HepG2 (cell line): ENCODE results near the gene PYGO1. TPM values are rescaled to one million over a fixed set of nuclear protein-coding genes. Genes with fewer than 3 reads are reported as not detected.

ENCODE experiments used
- ATAC-seq: fragments of 200-7000 bp; cut with Tn5 transposase; 3 replicates; pipeline ENCODE4 v1.9.1; 2020; ENCODE audit warnings: mild to moderate bottlenecking, moderate library complexity
- BruUV-seq: library from RNA; stranded (reverse); fragments of 400-500 nt; replicated peaks from 2 replicates; lab custom pipeline; 2021; lab: Mats Ljungman, UMichigan
- CTCF ChIA-PET: fragments of 300-600 bp; formaldehyde crosslinking; extraction: SDS; loops from one replicate; lab custom pipeline; 2021; ENCODE audit warnings: low total read pairs, inconsistent platforms, low intra/inter-chr PET ratio; lab: Yijun Ruan, JAX
- POLR2A ChIA-PET: fragments of 350-600 bp; sonication (Branson Sonifier 250); formaldehyde crosslinking; loops from one replicate; lab custom pipeline; 2020; ENCODE audit warnings: antibody characterized with exemption, inconsistent platforms; lab: Yijun Ruan, JAX
- DNase-seq: peaks from one replicate; pipeline ENCODE4 v3.0.0-alpha.2; 2015; ENCODE audit warnings: low spot score
- FAIRE-seq: peaks from 3 replicates; lab custom pipeline; 2011; peaks lifted over from hg19 to GRCh38; lab: Jason Lieb, UNC
- H2AFZ ChIP-seq: one replicate; pipeline ENCODE4 v1.6.1; 2011; ENCODE audit warnings: low read length, inconsistent platforms
- H3K27ac ChIP-seq: fragments of 300-600 bp; 3 replicates; pipeline ENCODE4 v1.8.0; 2011; ENCODE audit warnings: mixed run types, mild to moderate bottlenecking, mixed read lengths, low read length, inconsistent platforms; ENCODE audit not compliant: insufficient read depth; ENCODE audit errors: extremely low read length
- H3K27me3 ChIP-seq, 2 experiments: fragments of 200-600 bp in 1 of 2; 2 replicates in 1 of 2; 3 replicates in 1 of 2; pipeline versions ENCODE4 v1.6.0 to v1.8.0; 2011; ENCODE audit warnings: low read length in 2 of 2, mild to moderate bottlenecking in 2 of 2, moderate library complexity in 2 of 2, inconsistent platforms in 1 of 2; ENCODE audit not compliant: insufficient read depth in 2 of 2, control insufficient read depth in 1 of 2
- H3K36me3 ChIP-seq, 2 experiments: fragments of 200-600 bp in 1 of 2; replicated peaks in 1 of 2; 2 replicates in 1 of 2; 3 replicates in 1 of 2; pipeline versions ENCODE4 v1.5.1 to v1.8.0; 2011; ENCODE audit warnings: low read length in 2 of 2, inconsistent platforms in 1 of 2; ENCODE audit not compliant: insufficient read depth in 2 of 2, control insufficient read depth in 1 of 2
- H3K4me1 ChIP-seq: 2 replicates; pipeline ENCODE4 v1.5.1; 2012; ENCODE audit warnings: low read length, inconsistent platforms; ENCODE audit not compliant: insufficient read depth
- H3K4me2 ChIP-seq: 2 replicates; pipeline ENCODE4 v1.6.0; 2011; ENCODE audit warnings: low read depth, low read length, inconsistent platforms
- H3K4me3 ChIP-seq, 3 experiments: fragments of 200-600 bp in 1 of 3; sonication (generic), shearing (Covaris generic) in 1 of 3; replicated peaks in 1 of 3; 2 replicates each; pipeline ENCODE4 v1.5.1; 2011 to 2016; ENCODE audit warnings: low read length in 3 of 3, inconsistent platforms in 2 of 3, low read depth in 2 of 3, mild to moderate bottlenecking in 2 of 3, control low read depth in 1 of 3, mixed read lengths in 1 of 3; ENCODE audit not compliant: insufficient read depth in 1 of 3
- H3K79me2 ChIP-seq: one replicate; pipeline ENCODE4 v1.6.1; 2011; ENCODE audit warnings: low read length, inconsistent platforms; ENCODE audit not compliant: insufficient read depth
- H3K9ac ChIP-seq: 2 replicates; pipeline ENCODE4 v1.6.0; 2011; ENCODE audit warnings: mild to moderate bottlenecking, low read depth, low read length, inconsistent platforms; ENCODE audit not compliant: insufficient read depth
- H3K9me3 ChIP-seq: 2 replicates; pipeline ENCODE4 v1.5.1; 2012; ENCODE audit warnings: mild to moderate bottlenecking, low read length
- H4K20me1 ChIP-seq: 2 replicates; pipeline ENCODE4 v1.6.0; 2011; ENCODE audit warnings: inconsistent platforms, mild to moderate bottlenecking, low read length, moderate library complexity; ENCODE audit not compliant: insufficient read depth
- ASH2L ChIP-seq: fragments of 300-600, 200-600 bp; sonication (generic); IDR thresholded peaks from 2 replicates; pipeline ENCODE4 v1.7.0; 2017; ENCODE audit warnings: low read depth, mild to moderate bottlenecking, moderate library complexity, mixed read lengths, low read length; ENCODE audit not compliant: insufficient read length
- FLYWCH1 ChIP-seq: sonication (generic); formaldehyde crosslinking; IDR thresholded peaks from 2 replicates; pipeline ENCODE4 v1.8.1; 2023; ENCODE audit warnings: mild to moderate bottlenecking, missing genetic modification reagents
- MAFK ChIP-seq, 2 experiments: IDR thresholded peaks in 1 of 2; conservative IDR thresholded peaks in 1 of 2; 2 replicates each; pipeline ENCODE4 v1.6.1; 2011; ENCODE audit warnings: improper control_type of control experiment in 2 of 2, low read length in 2 of 2
- MEF2D ChIP-seq: sonication (generic); formaldehyde crosslinking; IDR thresholded peaks from 2 replicates; pipeline ENCODE4 v1.5.1; 2020; ENCODE audit warnings: mild to moderate bottlenecking, missing genetic modification reagents
- NR3C1 ChIP-seq: sonication (generic); formaldehyde crosslinking; IDR thresholded peaks from 2 replicates; pipeline ENCODE4 v1.4.0; 2020; ENCODE audit warnings: missing genetic modification reagents
- PCBP2 ChIP-seq: fragments of 200-400 bp; formaldehyde crosslinking; optimal IDR thresholded peaks from 2 replicates; pipeline ENCODE3; 2018; ENCODE audit warnings: low read length, low read depth; ENCODE audit not compliant: poor library complexity, severe bottlenecking
- SMAD3 ChIP-seq: sonication (generic); formaldehyde crosslinking; IDR thresholded peaks from 2 replicates; pipeline ENCODE4 v1.4.0; 2020; ENCODE audit warnings: missing genetic modification reagents
- SNAPC2 ChIP-seq: sonication (generic); formaldehyde crosslinking; IDR thresholded peaks from 2 replicates; pipeline ENCODE4 v1.8.1; 2022; ENCODE audit warnings: mild to moderate bottlenecking, missing genetic modification reagents
- SP5 ChIP-seq: IDR thresholded peaks from 2 replicates; pipeline ENCODE4 v1.6.1; 2016; ENCODE audit warnings: low read depth, borderline replicate concordance
- ZFP62 ChIP-seq: sonication (generic); formaldehyde crosslinking; IDR thresholded peaks from 2 replicates; pipeline ENCODE4 v1.4.0; 2020; ENCODE audit warnings: missing genetic modification reagents
- ZNF737 ChIP-seq: sonication (generic); formaldehyde crosslinking; IDR thresholded peaks from 2 replicates; pipeline ENCODE4 v1.5.0; 2020; ENCODE audit warnings: missing genetic modification reagents, mild to moderate bottlenecking, borderline replicate concordance
- WGBS: methylation state at CpG from one replicate; pipeline ENCODE4 v1.1.6; 2017; ENCODE audit warnings: low lambda C conversion rate; 5-methylcytosine and 5-hydroxymethylcytosine counted together
- in situ Hi-C: cut with HindIII; loops from 2 replicates; pipeline ENCODE4 v1.10.0; 2017; ENCODE audit warnings: low pct_unique_long_range_greater_than_20kb; ENCODE audit not compliant: extremely low pct_ligation_motif_present
- intact Hi-C: fragments of 100-400 bp; cut with micrococcal nuclease; formaldehyde crosslinking; loops from one replicate; pipeline ENCODE4 v1.10.0; 2022; ENCODE audit not compliant: unreplicated experiment
- polyA plus RNA-seq, 8 experiments: library from polyadenylated mRNA; depleted of rRNA in 3 of 8; stranded (reverse) in 7 of 8; unstranded in 1 of 8; fragments of >200 nt; fragmentation: Illumina TruSeq in 4 of 8; extraction: Trizol in 4 of 8; gene quantifications; 2 replicates each; pipeline versions ENCODE4 v1.2.1 to v1.2.3, GENCODE V29; 2011 to 2016; ENCODE audit warnings: low read depth in 4 of 8, missing spikeins in 1 of 8, mixed read lengths in 1 of 8; ENCODE audit not compliant: insufficient read depth in 1 of 8
- total RNA-seq, 5 experiments: library from RNA; depleted of rRNA; stranded (reverse); fragments of >200 nt; fragmentation: Illumina TruSeq; extraction: Trizol; gene quantifications; 2 replicates each; pipeline ENCODE4 v1.2.3, GENCODE V29; 2016; ENCODE audit warnings: low read depth in 1 of 5
- TF ChIP-seq, protein P1 (sequence below): IDR thresholded peaks from 2 replicates; pipeline ENCODE4 v1.6.1; 2016; ENCODE audit warnings: low read depth, missing genetic modification reagents, missing compliant biosample characterization
- TF ChIP-seq, protein P2 (sequence below): IDR thresholded peaks from 2 replicates; pipeline ENCODE4 v1.6.1; 2016; ENCODE audit warnings: missing compliant biosample characterization, missing genetic modification reagents, borderline replicate concordance
- TF ChIP-seq, protein P3 (sequence below): sonication (generic); formaldehyde crosslinking; IDR thresholded peaks from 2 replicates; pipeline ENCODE4 v1.5.0; 2020; ENCODE audit warnings: missing genetic modification reagents

Gene PYGO1
- total and polyA plus RNA-seq, 2 of the 13 experiments (the other 11 are each of a cell fraction or from before 2014, with no cell fraction given) = 1.1 to 1.8 TPM

DNA sequence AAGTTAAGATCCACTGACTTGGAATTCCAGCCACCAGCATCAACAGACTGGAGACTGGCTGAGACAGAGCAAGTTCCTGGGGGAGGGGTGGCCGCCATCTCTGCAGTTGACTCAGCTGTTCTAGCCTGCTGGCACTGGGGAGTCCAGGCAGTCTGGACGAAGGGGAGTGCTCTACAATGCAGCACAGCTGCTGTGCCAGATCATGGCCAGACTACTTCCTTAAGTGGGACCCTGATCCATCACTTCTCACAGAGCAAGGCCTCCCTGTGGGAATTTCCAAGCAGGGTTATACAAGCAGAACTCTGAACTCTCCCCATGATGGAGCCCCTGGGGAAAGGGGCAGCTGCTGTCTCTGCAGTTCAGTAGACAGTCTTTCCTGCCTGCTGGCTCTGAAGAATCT lies 35.2 kb downstream of the PYGO1 start:
- H3K4me3 ChIP-seq = no peak overlapping the region
- ATAC-seq (peak; percentile 68), FAIRE-seq (no peak), DNase-seq (peak; percentile 15)
- in situ Hi-C loops (no loop called here), intact Hi-C loops (no loop called here)
- no peaks in the 10 kb centered on the region for H3K27me3 ChIP-seq
- H3K4me2 ChIP-seq = no peak overlapping the region
- H3K9ac ChIP-seq = no peak overlapping the region
- no peak overlapping the region for H2AFZ ChIP-seq
- POLR2A ChIA-PET = no interaction called here
- no peaks in the 10 kb centered on the region for H4K20me1 ChIP-seq
- TF ChIP-seq, protein P1, sequence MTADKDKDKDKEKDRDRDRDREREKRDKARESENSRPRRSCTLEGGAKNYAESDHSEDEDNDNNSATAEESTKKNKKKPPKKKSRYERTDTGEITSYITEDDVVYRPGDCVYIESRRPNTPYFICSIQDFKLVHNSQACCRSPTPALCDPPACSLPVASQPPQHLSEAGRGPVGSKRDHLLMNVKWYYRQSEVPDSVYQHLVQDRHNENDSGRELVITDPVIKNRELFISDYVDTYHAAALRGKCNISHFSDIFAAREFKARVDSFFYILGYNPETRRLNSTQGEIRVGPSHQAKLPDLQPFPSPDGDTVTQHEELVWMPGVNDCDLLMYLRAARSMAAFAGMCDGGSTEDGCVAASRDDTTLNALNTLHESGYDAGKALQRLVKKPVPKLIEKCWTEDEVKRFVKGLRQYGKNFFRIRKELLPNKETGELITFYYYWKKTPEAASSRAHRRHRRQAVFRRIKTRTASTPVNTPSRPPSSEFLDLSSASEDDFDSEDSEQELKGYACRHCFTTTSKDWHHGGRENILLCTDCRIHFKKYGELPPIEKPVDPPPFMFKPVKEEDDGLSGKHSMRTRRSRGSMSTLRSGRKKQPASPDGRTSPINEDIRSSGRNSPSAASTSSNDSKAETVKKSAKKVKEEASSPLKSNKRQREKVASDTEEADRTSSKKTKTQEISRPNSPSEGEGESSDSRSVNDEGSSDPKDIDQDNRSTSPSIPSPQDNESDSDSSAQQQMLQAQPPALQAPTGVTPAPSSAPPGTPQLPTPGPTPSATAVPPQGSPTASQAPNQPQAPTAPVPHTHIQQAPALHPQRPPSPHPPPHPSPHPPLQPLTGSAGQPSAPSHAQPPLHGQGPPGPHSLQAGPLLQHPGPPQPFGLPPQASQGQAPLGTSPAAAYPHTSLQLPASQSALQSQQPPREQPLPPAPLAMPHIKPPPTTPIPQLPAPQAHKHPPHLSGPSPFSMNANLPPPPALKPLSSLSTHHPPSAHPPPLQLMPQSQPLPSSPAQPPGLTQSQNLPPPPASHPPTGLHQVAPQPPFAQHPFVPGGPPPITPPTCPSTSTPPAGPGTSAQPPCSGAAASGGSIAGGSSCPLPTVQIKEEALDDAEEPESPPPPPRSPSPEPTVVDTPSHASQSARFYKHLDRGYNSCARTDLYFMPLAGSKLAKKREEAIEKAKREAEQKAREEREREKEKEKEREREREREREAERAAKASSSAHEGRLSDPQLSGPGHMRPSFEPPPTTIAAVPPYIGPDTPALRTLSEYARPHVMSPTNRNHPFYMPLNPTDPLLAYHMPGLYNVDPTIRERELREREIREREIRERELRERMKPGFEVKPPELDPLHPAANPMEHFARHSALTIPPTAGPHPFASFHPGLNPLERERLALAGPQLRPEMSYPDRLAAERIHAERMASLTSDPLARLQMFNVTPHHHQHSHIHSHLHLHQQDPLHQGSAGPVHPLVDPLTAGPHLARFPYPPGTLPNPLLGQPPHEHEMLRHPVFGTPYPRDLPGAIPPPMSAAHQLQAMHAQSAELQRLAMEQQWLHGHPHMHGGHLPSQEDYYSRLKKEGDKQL = no peak
- TF ChIP-seq MEF2D (CRISPR knock-in tag) (no peak), SNAPC2 (no peak), ASH2L (no peak), ZFP62 (no peak), ZNF737 (CRISPR knock-in tag) (no peak), SMAD3 (CRISPR knock-in tag) (no peak), PCBP2 (no peak), FLYWCH1 (no peak), NR3C1 (CRISPR knock-in tag) (no peak), SP5 (CRISPR knock-in tag) (no peak), MAFK (conservative IDR thresholded peaks at IDR 0.05 in 1 of 2, IDR thresholded peaks at IDR 0.05 in 1 of 2; ENCODE audit: low read length in 2 of 2) (no peak)
- TF ChIP-seq, protein P2, sequence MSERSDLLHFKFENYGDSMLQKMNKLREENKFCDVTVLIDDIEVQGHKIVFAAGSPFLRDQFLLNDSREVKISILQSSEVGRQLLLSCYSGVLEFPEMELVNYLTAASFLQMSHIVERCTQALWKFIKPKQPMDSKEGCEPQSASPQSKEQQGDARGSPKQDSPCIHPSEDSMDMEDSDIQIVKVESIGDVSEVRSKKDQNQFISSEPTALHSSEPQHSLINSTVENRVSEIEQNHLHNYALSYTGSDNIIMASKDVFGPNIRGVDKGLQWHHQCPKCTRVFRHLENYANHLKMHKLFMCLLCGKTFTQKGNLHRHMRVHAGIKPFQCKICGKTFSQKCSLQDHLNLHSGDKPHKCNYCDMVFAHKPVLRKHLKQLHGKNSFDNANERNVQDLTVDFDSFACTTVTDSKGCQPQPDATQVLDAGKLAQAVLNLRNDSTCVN (CRISPR knock-in tag) = no peak
- TF ChIP-seq, protein P3, sequence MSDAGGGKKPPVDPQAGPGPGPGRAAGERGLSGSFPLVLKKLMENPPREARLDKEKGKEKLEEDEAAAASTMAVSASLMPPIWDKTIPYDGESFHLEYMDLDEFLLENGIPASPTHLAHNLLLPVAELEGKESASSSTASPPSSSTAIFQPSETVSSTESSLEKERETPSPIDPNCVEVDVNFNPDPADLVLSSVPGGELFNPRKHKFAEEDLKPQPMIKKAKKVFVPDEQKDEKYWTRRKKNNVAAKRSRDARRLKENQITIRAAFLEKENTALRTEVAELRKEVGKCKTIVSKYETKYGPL (CRISPR knock-in tag) = no peak
- H3K79me2 ChIP-seq = no peaks in the 10 kb centered on the region
- H3K36me3 ChIP-seq = no peaks in the 10 kb centered on the region
- CTCF ChIA-PET = no interaction called here
- peaks cover 13% of the 10 kb centered on the region; the same call in 1 of the 2 replicates for H3K4me1 ChIP-seq
- H3K9me3 ChIP-seq = peaks cover 20% of the 10 kb centered on the region
- no peak overlapping the region for H3K27ac ChIP-seq
- WGBS = no CpG with 5 or more reads among the region's 2 CpGs
- no TSS peak for BruUV-seq
